IMR-90 (cell line): ENCODE results near the gene LAMA3. TPM values are rescaled to one million over a fixed set of nuclear protein-coding genes. Genes with fewer than 3 reads are reported as not detected.

Source experiments
- ATAC-seq: fragments of 200-7000 bp; cut with Tn5 transposase; 2 replicates; pipeline ENCODE4 v1.9.1; 2020; ENCODE audit warnings: low read depth, mild to moderate bottlenecking, moderate library complexity
- BruUV-seq: library from RNA; stranded (reverse); fragments of 400-500 nt; replicated peaks from 2 replicates; lab custom pipeline; 2021; lab: Mats Ljungman, UMichigan
- CTCF ChIA-PET: fragments of 300-600 bp; formaldehyde crosslinking; extraction: SDS; loops from one replicate; lab custom pipeline; 2021; ENCODE audit warnings: antibody characterized with exemption; lab: Yijun Ruan, JAX
- POLR2A ChIA-PET: fragments of 300-600 bp; sonication (Branson Sonifier 250); formaldehyde crosslinking; loops from one replicate; lab custom pipeline; 2022; ENCODE audit warnings: antibody characterized with exemption; ENCODE audit not compliant: unreplicated experiment; lab: Charles Lee
- DNase-seq: peaks from one replicate; pipeline ENCODE4 v3.0.0; 2013
- H2AFZ ChIP-seq: replicated peaks from 2 replicates; pipeline ENCODE3; 2013; ENCODE audit warnings: low read length, mild to moderate bottlenecking; ENCODE audit not compliant: poor library complexity
- H2AK5ac ChIP-seq: 2 replicates; pipeline ENCODE4 v1.6.1; 2013; ENCODE audit warnings: low read depth, low read length, inconsistent platforms
- H2AK9ac ChIP-seq: replicated peaks from 2 replicates; pipeline ENCODE3; 2013; ENCODE audit warnings: mild to moderate bottlenecking, low read depth, low read length, moderate library complexity; ENCODE audit not compliant: poor library complexity
- H2BK120ac ChIP-seq: 2 replicates; pipeline ENCODE4 v1.6.1; 2013; ENCODE audit warnings: low read depth, low read length, inconsistent platforms
- H2BK15ac ChIP-seq: 3 replicates; pipeline ENCODE4 v1.6.1; 2013; ENCODE audit warnings: low read depth, low read length, inconsistent platforms
- H2BK20ac ChIP-seq: 2 replicates; pipeline ENCODE4 v1.6.1; 2013; ENCODE audit warnings: low read depth, mild to moderate bottlenecking, inconsistent platforms, low read length, moderate library complexity
- H2BK5ac ChIP-seq: 2 replicates; pipeline ENCODE4 v1.6.1; 2013; ENCODE audit warnings: mild to moderate bottlenecking, low read depth, low read length, inconsistent platforms; ENCODE audit not compliant: poor library complexity, severe bottlenecking
- H3K14ac ChIP-seq: replicated peaks from 2 replicates; pipeline ENCODE4 v1.6.1; 2013; ENCODE audit warnings: low read depth, low read length, inconsistent platforms
- H3K18ac ChIP-seq: 2 replicates; pipeline ENCODE4 v1.6.1; 2013; ENCODE audit warnings: low read depth, low read length, control low read depth
- H3K23ac ChIP-seq: 2 replicates; pipeline ENCODE4 v1.6.1; 2013; ENCODE audit warnings: low read depth, low read length, inconsistent platforms
- H3K27ac ChIP-seq: 2 replicates; pipeline ENCODE4 v1.5.1; 2013; ENCODE audit warnings: mild to moderate bottlenecking, control low read depth, low read length; ENCODE audit not compliant: insufficient read depth
- H3K27me3 ChIP-seq: 2 replicates; pipeline ENCODE4 v1.6.1; 2013; ENCODE audit warnings: low read length; ENCODE audit not compliant: control insufficient read depth, insufficient read depth
- H3K36me3 ChIP-seq: 2 replicates; pipeline ENCODE4 v1.6.1; 2013; ENCODE audit warnings: low read length, mixed read lengths; ENCODE audit not compliant: control insufficient read depth, insufficient read depth
- H3K4ac ChIP-seq: 2 replicates; pipeline ENCODE4 v1.6.1; 2013; ENCODE audit warnings: low read depth, low read length, inconsistent platforms
- H3K4me1 ChIP-seq: 2 replicates; pipeline ENCODE4 v1.6.1; 2013; ENCODE audit warnings: low read length, mixed read lengths; ENCODE audit not compliant: control insufficient read depth, insufficient read depth
- H3K4me2 ChIP-seq: 2 replicates; pipeline ENCODE4 v1.6.1; 2013; ENCODE audit warnings: low read depth, mild to moderate bottlenecking, control low read depth, low read length, moderate library complexity
- H3K4me3 ChIP-seq: 2 replicates; pipeline ENCODE4 v1.5.1; 2013; ENCODE audit warnings: low read depth, mild to moderate bottlenecking, control low read depth, low read length, moderate library complexity; ENCODE audit not compliant: insufficient read depth
- H3K56ac ChIP-seq: 2 replicates; pipeline ENCODE4 v1.6.1; 2013; ENCODE audit warnings: low read length, inconsistent platforms; ENCODE audit not compliant: insufficient read depth; ENCODE audit errors: extremely low read depth
- H3K79me1 ChIP-seq, 2 experiments: 2 replicates each; pipeline ENCODE4 v1.6.1; 2013; ENCODE audit warnings: low read length in 2 of 2, inconsistent platforms in 1 of 2, low read depth in 1 of 2
- H3K9ac ChIP-seq: 2 replicates; pipeline ENCODE4 v1.6.1; 2013; ENCODE audit warnings: low read depth, low read length, control low read depth
- H3K9me1 ChIP-seq: 2 replicates; pipeline ENCODE4 v1.6.1; 2013; ENCODE audit warnings: low read length, inconsistent platforms; ENCODE audit not compliant: insufficient read depth
- H3K9me3 ChIP-seq: 2 replicates; pipeline ENCODE4 v1.6.1; 2013; ENCODE audit warnings: low read length; ENCODE audit not compliant: control insufficient read depth, insufficient read depth
- H4K20me1 ChIP-seq: 2 replicates; pipeline ENCODE4 v1.6.1; 2013; ENCODE audit warnings: low read length, inconsistent platforms; ENCODE audit not compliant: insufficient read depth
- H4K5ac ChIP-seq: 2 replicates; pipeline ENCODE4 v1.6.1; 2013; ENCODE audit warnings: mild to moderate bottlenecking, low read depth, low read length, control low read depth
- H4K8ac ChIP-seq, 2 experiments: 2 replicates each; pipeline ENCODE4 v1.6.1; 2013; ENCODE audit warnings: low read depth in 2 of 2, low read length in 2 of 2, control low read depth in 1 of 2, inconsistent platforms in 1 of 2
- H4K91ac ChIP-seq: 2 replicates; pipeline ENCODE4 v1.6.1; 2013; ENCODE audit warnings: low read depth, low read length, inconsistent platforms; ENCODE audit not compliant: insufficient read depth
- BHLHE40 ChIP-seq: fragments of 150-350 bp; IDR thresholded peaks from 2 replicates; pipeline ENCODE4 v1.6.1; 2016; ENCODE audit warnings: mild to moderate bottlenecking, low read depth, low read length
- CEBPB ChIP-seq: IDR thresholded peaks from 2 replicates; pipeline ENCODE4 v1.6.1; 2012; ENCODE audit warnings: low read depth, low read length, improper control_type of control experiment
- CHD1 ChIP-seq: IDR thresholded peaks from 2 replicates; pipeline ENCODE4 v1.6.1; 2012; ENCODE audit warnings: low read depth, low read length, improper control_type of control experiment
- FOS ChIP-seq: fragments of 150-350 bp; IDR thresholded peaks from 2 replicates; pipeline ENCODE4 v1.6.1; 2016; ENCODE audit warnings: low read depth, low read length
- MAZ ChIP-seq: IDR thresholded peaks from 2 replicates; pipeline ENCODE4 v1.6.1; 2012; ENCODE audit warnings: low read depth, mild to moderate bottlenecking, low read length, improper control_type of control experiment, moderate library complexity, borderline replicate concordance
- NFE2L2 ChIP-seq: fragments of 150-350 bp; IDR thresholded peaks from 2 replicates; pipeline ENCODE4 v1.6.1; 2016; ENCODE audit warnings: low read depth, mild to moderate bottlenecking, low read length
- SMC3 ChIP-seq: fragments of 150-350 bp; IDR thresholded peaks from 2 replicates; pipeline ENCODE4 v1.6.1; 2016; ENCODE audit warnings: low read depth, mild to moderate bottlenecking, antibody characterized with exemption, low read length, moderate library complexity
- WGBS, 2 experiments: methylation state at CpG; one replicate each; pipeline versions ENCODE4 v1.1.5 to v1.1.7; 2013; ENCODE audit warnings: missing lambda C conversion rate in 2 of 2; ENCODE audit not compliant: insufficient read length in 1 of 2; ENCODE audit errors: extremely low coverage in 2 of 2; 5-methylcytosine and 5-hydroxymethylcytosine counted together
- dilution Hi-C: fragments of 300-500 bp; cut with HindIII; formaldehyde crosslinking; loops from one replicate; pipeline ENCODE4 v1.14.3; 2018; ENCODE audit warnings: low sequenced_read_pairs; ENCODE audit not compliant: unreplicated experiment
- in situ Hi-C: fragments of 300-500 bp; cut with MboI; formaldehyde crosslinking; loops from 3 replicates; pipeline ENCODE4 v1.14.3; 2019; ENCODE audit warnings: low sequenced_read_pairs, inconsistent platforms, mixed read lengths
- intact Hi-C: fragments of 100-400 bp; cut with micrococcal nuclease; formaldehyde crosslinking; loops from 2 replicates; pipeline ENCODE4 v1.10.0; 2022
- polyA plus RNA-seq, 3 experiments: library from polyadenylated mRNA; depleted of rRNA; stranded (reverse); fragments of >200 nt; gene quantifications; 2 replicates each; pipeline ENCODE4 v1.2.3, GENCODE V29; 2012; ENCODE audit warnings: low replicate concordance in 1 of 3
- total RNA-seq: library from RNA; depleted of rRNA; stranded (reverse); fragments of >200 nt; gene quantifications from 2 replicates; pipeline ENCODE4 v1.2.3, GENCODE V29; 2012

Gene LAMA3
- total and polyA plus RNA-seq, 2 of the 4 experiments (the other 2 are of a cell fraction), result 0.18 to 0.19 TPM

DNA sequence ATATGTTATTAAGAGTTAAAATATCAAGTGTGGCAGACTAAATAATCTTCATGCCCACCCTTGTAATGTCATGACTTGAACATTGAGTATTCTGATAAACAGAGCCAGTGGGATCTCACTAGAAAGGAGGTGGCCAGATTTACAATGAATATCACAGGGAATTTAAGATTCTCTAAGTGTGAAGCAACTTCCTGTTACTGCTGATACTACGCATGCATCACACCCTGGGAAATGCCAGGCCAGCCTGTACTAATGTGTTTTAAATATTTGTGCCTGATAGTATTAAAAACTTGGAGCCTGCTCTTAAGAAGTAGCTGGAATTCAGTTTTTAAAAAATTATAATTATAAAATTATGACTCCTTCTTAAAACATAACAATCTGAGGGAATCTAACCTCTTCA lies 148.3 kb downstream of the LAMA3 start:
- Histone ChIP-seq H3K79me1 (no peaks in the 10 kb centered on the region), H3K27me3 (no peaks in the 10 kb centered on the region), H3K23ac (no peak overlapping the region), H3K4me1 (peaks cover 8% of the 10 kb centered on the region; the same call in 1 of the 2 replicates), H2AFZ (no peak overlapping the region), H2AK9ac (no peak overlapping the region), H2BK20ac (no peak overlapping the region), H3K9me1 (peaks cover 3% of the 10 kb centered on the region; the same call in 1 of the 2 replicates), H4K5ac (no peak overlapping the region), H4K20me1 (no peaks in the 10 kb centered on the region), H4K91ac (no peak overlapping the region), H3K4me3 (no peak overlapping the region), H3K9me3 (no peaks in the 10 kb centered on the region), H3K18ac (no peak overlapping the region), H3K14ac (no peak overlapping the region), H2BK5ac (peak overlapping the region; percentile 89), H2AK5ac (no peak overlapping the region), H3K36me3 (no peaks in the 10 kb centered on the region), H4K8ac (peak overlapping the region in 1 of 2 experiments; percentile 58; a peak in 2 of 4 replicates), H3K4me2 (no peak overlapping the region), H3K27ac (peak overlapping the region; percentile 33; the same call in 1 of the 2 replicates), H3K4ac (no peak overlapping the region), H3K56ac (no peak overlapping the region), H3K9ac (no peak overlapping the region), H2BK15ac (no peak overlapping the region), H2BK120ac (peak overlapping the region; percentile 87; the same call in 1 of the 2 replicates)
- intact Hi-C loops, result loop anchor here (5.0 kb wide), 1 partner anchor 55 kb away; no protein-coding TSS in a partner anchor
- ChIA-PET CTCF (interaction anchor here (1.1 to 2.2 kb wide), 2 partner anchors 9 to 272 kb away, joined by 3 to 6 read pairs; no protein-coding TSS in a partner anchor), POLR2A (interaction anchor here (0.6 kb wide), 2 partner anchors 13 to 24 kb away, joined by 3 read pairs; no protein-coding TSS in a partner anchor)
- in situ Hi-C loops, result no loop called here
- no CpG with 5 or more reads among the region's 1 CpG for WGBS, 2 experiments
- no TSS peak for BruUV-seq
- peak; percentile 86 for ATAC-seq
- TF ChIP-seq SMC3, result no peak
- no peak for TF ChIP-seq MAZ
- no peak for TF ChIP-seq CHD1
- TF ChIP-seq CEBPB, result peak; percentile 93
- TF ChIP-seq BHLHE40, result 0 out of 2 replicates have a peak, but pooled peaks have one; percentile 14
- TF ChIP-seq FOS, result no peak
- TF ChIP-seq NFE2L2, result no peak
- DNase-seq, result peak; percentile 86
- dilution Hi-C loops, result no loop called here
